Measurements from ENCODE around the gene FAM236A.
"Not testable (repeated sequence)": the region's sequence is repeated elsewhere in the genome, so short reads cannot be mapped to it uniquely, and the experiment has no call there.

The FAM236A gene

GRCh38 chrX:72937906-72938305 lies at the start of gene FAM236A:
TSS of gene FAM236A (plus strand) at chrX:72938206. CDS start at chrX:72938263, 57 bp downstream.
- not testable (repeated sequence) for H3K4me3 ChIP-seq (ENCODE audit: low read depth, low read length)

GRCh38 chrX:72889740-72890139 lies 48.3 kb upstream of the FAM236A start:
- H3K4me3 ChIP-seq (ENCODE audit: low read depth, low read length) = not testable (repeated sequence)

GRCh38 chrX:72912315-72912714 lies 25.7 kb upstream of the FAM236A start, which contains the start of gene FAM236C:
TSS of gene FAM236C (plus strand) at chrX:72912615. CDS start at chrX:72912715, 100 bp downstream.
- not testable (repeated sequence) for H3K4me3 ChIP-seq (ENCODE audit: low read depth, low read length)

- not testable (repeated sequence) for H3K4me3 ChIP-seq (ENCODE audit: low read depth, low read length)
These were observed 21.9 kb upstream of the FAM236A start for GRCh38 chrX:72916096-72916495.

- H3K4me3 ChIP-seq (ENCODE audit: low read depth, low read length) = not testable (repeated sequence)
These were observed 5.7 kb upstream of the FAM236A start for GRCh38 chrX:72932283-72932682.

GRCh38 chrX:72936455-72936854 lies 1.6 kb upstream of the FAM236A start:
- not testable (repeated sequence) for H3K4me3 ChIP-seq (ENCODE audit: low read depth, low read length)

GRCh38 chrX:72936882-72937455 lies 1.0 kb upstream of the FAM236A start:
- H3K4me3 ChIP-seq (ENCODE audit: low read depth, low read length) = not testable (repeated sequence)

- H3K4me3 ChIP-seq (ENCODE audit: low read depth, low read length) = not testable (repeated sequence)
These were observed 4.3 kb downstream of the FAM236A start for GRCh38 chrX:72942272-72942671.

- not testable (repeated sequence) for H3K4me3 ChIP-seq (ENCODE audit: low read depth, low read length)
These were observed 5.2 kb downstream of the FAM236A start for GRCh38 chrX:72943035-72943818.

- not testable (repeated sequence) for H3K4me3 ChIP-seq (ENCODE audit: low read depth, low read length)
These were observed 5.8 kb downstream of the FAM236A start, which contains the start of gene DMRTC1 for GRCh38 chrX:72943819-72944169. TSS of gene DMRTC1 (minus strand) at chrX:72943837. CDS start at chrX:72875694, 68,143 bp downstream.

GRCh38 chrX:72959971-72960370 lies 22.0 kb downstream of the FAM236A start:
- H3K4me3 ChIP-seq (ENCODE audit: low read depth, low read length) = not testable (repeated sequence)

- not testable (repeated sequence) for H3K4me3 ChIP-seq (ENCODE audit: low read depth, low read length)
These were observed 33.9 kb downstream of the FAM236A start for GRCh38 chrX:72971859-72972258.

- H3K4me3 ChIP-seq (ENCODE audit: low read depth, low read length) = not testable (repeated sequence)
These were observed 36.9 kb downstream of the FAM236A start for GRCh38 chrX:72974885-72975284.

- H3K4me3 ChIP-seq (ENCODE audit: low read depth, low read length) = not testable (repeated sequence)
These were observed 43.0 kb downstream of the FAM236A start for GRCh38 chrX:72980894-72981469.
